GM18505 (cell line): Measurements from ENCODE around the gene GRM8.

Source experiments
- ATAC-seq: cut with Tn5 transposase; IDR thresholded peaks from one replicate; pipeline ENCODE4 v1.9.1; 2021; ENCODE audit not compliant: unreplicated experiment
- POLR2A ChIP-seq: IDR thresholded peaks from 4 replicates; pipeline ENCODE4 v1.6.1; 2011; ENCODE audit warnings: borderline replicate concordance; ENCODE audit not compliant: insufficient read depth, insufficient read length; ENCODE audit errors: extremely low read depth

Gene GRM8

GRCh38 chr7:126760914-126761577 lies 491.7 kb downstream of the GRM8 start:
- no peak for TF ChIP-seq POLR2A
- no peak for ATAC-seq

DNA sequence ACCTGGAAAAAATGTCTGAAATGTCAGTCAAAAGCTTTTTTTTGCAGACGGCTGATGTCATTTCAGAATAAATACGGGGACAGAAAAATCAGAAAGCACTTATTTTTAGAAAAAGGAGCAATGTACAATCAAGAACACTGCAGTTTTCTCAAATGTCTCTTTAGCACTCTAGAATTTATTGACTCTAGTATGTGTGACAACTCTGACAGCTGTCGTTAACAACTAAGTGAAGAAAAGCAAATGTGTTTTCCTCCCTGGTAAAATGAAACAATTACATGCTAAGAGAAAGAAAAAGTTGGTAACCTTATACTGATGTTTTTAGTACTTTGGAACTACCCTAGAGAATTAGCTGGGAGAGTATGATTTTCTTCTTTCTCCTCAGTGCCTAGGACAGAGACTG lies 497.4 kb downstream of the GRM8 start:
- no peak for TF ChIP-seq POLR2A

GRCh38 chr7:126750207-126750911 lies 502.4 kb downstream of the GRM8 start:
- TF ChIP-seq POLR2A = no peak
- ATAC-seq = no peak

More for the DNA sequence above, 497.4 kb downstream of the GRM8 start:
- ATAC-seq = no peak

DNA sequence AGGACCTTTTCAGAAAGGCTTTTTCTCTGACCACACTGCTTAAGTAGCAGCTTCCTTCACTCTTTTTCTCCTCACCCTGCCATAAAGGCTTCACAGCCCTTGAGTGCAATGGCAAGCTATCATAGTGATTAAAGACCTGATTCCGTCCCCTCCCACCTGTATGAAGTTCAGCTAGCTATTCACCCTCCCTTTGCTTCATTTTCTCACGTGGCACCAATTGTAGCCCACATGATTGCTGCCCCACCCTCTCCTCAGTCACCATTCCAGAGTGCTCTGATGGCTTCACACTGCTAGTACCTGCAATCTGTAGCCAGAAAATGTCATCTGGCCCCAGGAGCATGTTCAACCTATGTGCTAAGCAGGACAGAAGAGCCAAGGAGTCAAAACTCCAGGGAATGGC lies 523.8 kb downstream of the GRM8 start:
- ATAC-seq = no peak

GRCh38 chr7:126727930-126728391 lies 524.8 kb downstream of the GRM8 start:
- no peak for ATAC-seq
- no peak for TF ChIP-seq POLR2A

More for the DNA sequence above, 523.8 kb downstream of the GRM8 start:
- no peak for TF ChIP-seq POLR2A

GRCh38 chr7:126723966-126724544 lies 528.7 kb downstream of the GRM8 start:
- ATAC-seq = no peak
- no peak for TF ChIP-seq POLR2A

DNA sequence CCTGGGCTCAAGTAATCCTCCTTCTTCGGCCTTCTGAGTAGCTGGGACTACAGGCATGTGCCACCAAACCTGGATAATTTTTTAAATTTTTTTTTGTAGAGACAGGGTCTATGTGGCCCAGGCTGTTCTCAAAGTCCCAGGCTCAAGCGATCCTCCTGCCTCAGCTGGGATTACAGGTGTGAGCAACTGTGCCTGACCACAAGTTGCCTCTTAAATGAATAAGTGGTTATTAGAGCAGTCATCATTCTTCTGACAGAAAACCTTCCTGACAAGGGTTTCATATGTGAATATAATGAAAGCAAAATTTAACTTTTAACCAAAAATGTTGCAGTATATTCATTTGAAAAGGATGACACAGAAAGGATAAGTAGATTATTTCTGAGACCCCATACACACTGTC lies 532.5 kb downstream of the GRM8 start:
- ATAC-seq = peak; percentile 91
- TF ChIP-seq POLR2A = no peak

DNA sequence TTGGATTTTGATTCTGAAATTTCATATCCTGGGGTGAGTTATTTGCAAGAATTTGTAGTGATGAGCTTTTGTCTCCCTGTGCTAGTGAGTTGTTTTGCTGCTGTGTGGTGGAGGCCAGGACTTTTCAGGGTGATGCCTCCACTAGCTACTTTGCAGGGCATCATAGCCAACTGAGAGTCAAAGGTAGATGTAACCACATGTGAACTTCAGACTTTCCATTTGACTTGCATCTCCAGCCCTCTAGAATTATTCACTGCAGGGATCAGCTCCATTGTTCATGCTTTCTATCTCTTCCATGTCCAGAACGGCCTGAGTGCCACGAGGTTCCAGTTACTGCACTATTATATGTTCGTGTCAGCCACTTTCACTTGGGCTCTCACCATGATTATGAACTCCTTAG lies 534.3 kb downstream of the GRM8 start:
- TF ChIP-seq POLR2A = no peak
- no peak for ATAC-seq

- ATAC-seq = no peak
- TF ChIP-seq POLR2A = no peak
These were observed 536.4 kb downstream of the GRM8 start for GRCh38 chr7:126716321-126716720.

DNA sequence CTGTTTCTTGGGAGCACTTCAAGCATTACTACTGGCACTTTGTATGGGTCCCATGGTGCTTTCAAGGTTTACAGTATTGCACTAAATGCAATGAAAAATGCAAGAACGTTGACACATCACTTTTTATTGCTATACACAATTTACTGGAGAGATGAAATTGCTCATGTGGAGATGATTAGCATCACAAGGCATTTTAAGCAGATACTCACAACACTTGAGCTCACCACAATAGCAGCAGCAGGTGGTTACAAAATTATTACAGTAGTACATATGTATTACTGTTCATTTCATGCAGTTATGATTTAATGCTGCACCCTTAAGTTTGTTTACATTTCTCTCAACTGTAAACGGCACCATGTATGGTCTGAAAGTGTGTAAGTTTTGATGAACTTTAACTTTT lies 537.7 kb downstream of the GRM8 start:
- TF ChIP-seq POLR2A = no peak
- ATAC-seq = no peak

DNA sequence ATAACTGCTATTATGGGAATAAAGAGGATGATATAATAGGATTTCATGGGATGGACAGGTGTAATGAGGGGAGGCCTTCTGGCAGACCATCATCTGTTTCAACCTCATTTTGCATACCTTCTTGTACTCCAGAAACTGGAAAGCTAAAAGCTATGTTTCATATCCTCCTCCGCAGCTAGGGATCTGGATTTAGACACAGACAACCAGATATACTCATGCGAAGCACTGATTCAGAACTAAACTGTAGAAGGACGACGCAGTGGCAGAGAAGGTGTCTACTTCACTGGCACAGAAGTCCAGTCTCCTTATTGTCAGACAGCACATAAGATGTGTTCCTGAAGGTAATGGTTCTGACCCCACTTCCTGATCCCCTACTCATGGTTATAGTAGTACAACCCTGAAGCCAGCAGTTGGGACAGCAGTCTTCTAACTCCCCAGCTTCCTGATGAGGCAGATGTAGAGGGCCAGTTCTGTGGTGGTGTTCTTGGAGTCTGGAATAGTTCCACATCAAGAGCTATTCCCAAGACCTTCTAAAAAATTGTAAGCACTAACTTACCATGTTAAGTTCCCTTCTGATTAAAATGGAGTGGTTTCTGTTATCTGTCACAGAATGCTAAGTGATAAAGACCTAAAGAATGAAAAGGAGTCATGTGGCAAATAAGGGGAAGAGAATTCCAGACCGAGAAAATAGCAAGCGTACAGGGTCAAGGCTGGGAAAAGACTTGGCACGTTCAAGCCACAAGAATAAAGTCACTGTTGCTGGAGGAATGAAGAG lies 550.3 kb downstream of the GRM8 start:
- peak; percentile 65 for TF ChIP-seq POLR2A
- peak; percentile 55 for ATAC-seq

GRCh38 chr7:126700807-126701604 lies 551.7 kb downstream of the GRM8 start:
- peak; percentile 80 for ATAC-seq
- TF ChIP-seq POLR2A = peak; percentile 66

DNA sequence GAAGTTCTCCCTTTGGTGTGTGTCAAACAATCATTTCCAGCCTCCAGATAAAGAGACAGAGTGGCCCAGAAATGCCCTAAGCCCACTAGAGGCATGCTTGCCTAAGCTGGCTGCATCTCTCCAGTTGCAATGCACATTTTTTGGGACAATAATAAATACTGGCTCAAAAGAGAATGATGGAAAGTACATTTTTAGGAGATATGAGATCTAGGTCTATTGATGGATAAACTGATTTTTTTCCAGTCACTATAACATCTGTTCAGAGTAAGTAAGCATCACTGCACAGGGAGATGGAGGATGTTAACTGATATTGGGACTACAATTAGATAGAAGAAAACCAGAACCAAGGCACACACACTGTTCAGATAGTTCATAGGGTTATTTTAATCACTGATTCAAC lies 553.0 kb downstream of the GRM8 start:
- ATAC-seq = no peak

GRCh38 chr7:126698909-126699308 lies 553.8 kb downstream of the GRM8 start:
- no peak for ATAC-seq
- TF ChIP-seq POLR2A = no peak

More for the DNA sequence above, 553.0 kb downstream of the GRM8 start:
- TF ChIP-seq POLR2A = no peak
